H9 (cell line): ENCODE measurements around the gene CYP24A1. TPM values are rescaled to one million over a fixed set of nuclear protein-coding genes. Genes with fewer than 3 reads are reported as not detected.

Experiments
- DNase-seq: peaks from one replicate; pipeline ENCODE4 v3.0.0-alpha.2; 2017
- H2AFZ ChIP-seq: one replicate; pipeline ENCODE4 v1.6.1; 2013; ENCODE audit warnings: mild to moderate bottlenecking, low read length, control low read depth, moderate library complexity
- H2AK5ac ChIP-seq: 2 replicates; pipeline ENCODE4 v1.6.1; 2013; ENCODE audit warnings: low read length, control low read depth, mixed read lengths; ENCODE audit not compliant: insufficient read length
- H2BK120ac ChIP-seq: one replicate; pipeline ENCODE4 v1.6.1; 2013; ENCODE audit warnings: low read depth, mild to moderate bottlenecking, low read length, control low read depth, inconsistent platforms; ENCODE audit not compliant: poor library complexity, severe bottlenecking
- H2BK12ac ChIP-seq: 2 replicates; pipeline ENCODE4 v1.6.1; 2013; ENCODE audit warnings: low read length, control low read depth, mixed read lengths, low read depth; ENCODE audit not compliant: insufficient read length
- H2BK15ac ChIP-seq: 2 replicates; pipeline ENCODE4 v1.6.1; 2013; ENCODE audit warnings: low read depth, low read length, control low read depth
- H2BK20ac ChIP-seq: one replicate; pipeline ENCODE4 v1.6.1; 2013; ENCODE audit warnings: low read depth, mild to moderate bottlenecking, low read length, control low read depth, inconsistent platforms; ENCODE audit not compliant: poor library complexity, severe bottlenecking
- H2BK5ac ChIP-seq: 2 replicates; pipeline ENCODE4 v1.6.1; 2013; ENCODE audit warnings: low read length, control low read depth, mixed read lengths; ENCODE audit not compliant: insufficient read length
- H3K14ac ChIP-seq: 2 replicates; pipeline ENCODE4 v1.6.1; 2013; ENCODE audit warnings: low read length, control low read depth; ENCODE audit not compliant: insufficient read depth
- H3K18ac ChIP-seq: 2 replicates; pipeline ENCODE4 v1.6.1; 2013; ENCODE audit warnings: low read depth, mild to moderate bottlenecking, mixed read lengths, low read length, control low read depth; ENCODE audit not compliant: insufficient read length
- H3K23ac ChIP-seq: 2 replicates; pipeline ENCODE4 v1.6.1; 2013; ENCODE audit warnings: low read length, control low read depth, mixed read lengths, low read depth; ENCODE audit not compliant: insufficient read length
- H3K23me2 ChIP-seq: 2 replicates; pipeline ENCODE4 v1.6.1; 2013; ENCODE audit warnings: low read depth, mild to moderate bottlenecking, mixed read lengths, low read length, control low read depth; ENCODE audit not compliant: insufficient read length, poor library complexity, severe bottlenecking
- H3K27ac ChIP-seq: 2 replicates; pipeline ENCODE4 v1.5.1; 2013; ENCODE audit warnings: low read length, control low read depth, mixed read lengths, low read depth; ENCODE audit not compliant: insufficient read length
- H3K27me3 ChIP-seq: 2 replicates; pipeline ENCODE4 v1.6.1; 2013; ENCODE audit warnings: low read length, control low read depth, inconsistent platforms; ENCODE audit not compliant: insufficient read depth
- H3K4ac ChIP-seq: 2 replicates; pipeline ENCODE4 v1.6.1; 2013; ENCODE audit warnings: low read depth, mild to moderate bottlenecking, control low read depth, inconsistent platforms, low read length, moderate library complexity
- H3K4me1 ChIP-seq: 2 replicates; pipeline ENCODE4 v1.6.1; 2013; ENCODE audit warnings: low read length, control low read depth, inconsistent platforms; ENCODE audit not compliant: insufficient read depth
- H3K4me2 ChIP-seq: 2 replicates; pipeline ENCODE4 v1.6.1; 2013; ENCODE audit warnings: low read length, control low read depth, mixed read lengths; ENCODE audit not compliant: insufficient read length, insufficient read depth
- H3K56ac ChIP-seq: 2 replicates; pipeline ENCODE4 v1.6.1; 2013; ENCODE audit warnings: low read depth, mild to moderate bottlenecking, mixed read lengths, low read length, control low read depth; ENCODE audit not compliant: insufficient read length
- H3K79me1 ChIP-seq: 2 replicates; pipeline ENCODE4 v1.6.1; 2013; ENCODE audit warnings: low read depth, mild to moderate bottlenecking, moderate library complexity, low read length, control low read depth, inconsistent platforms; ENCODE audit not compliant: insufficient read depth, poor library complexity, severe bottlenecking
- H3K79me2 ChIP-seq: 2 replicates; pipeline ENCODE4 v1.6.1; 2013; ENCODE audit warnings: low read length, control low read depth, inconsistent platforms; ENCODE audit not compliant: insufficient read depth
- H3K9ac ChIP-seq: 2 replicates; pipeline ENCODE4 v1.6.1; 2013; ENCODE audit warnings: low read length, control low read depth, mixed read lengths; ENCODE audit not compliant: insufficient read length; ENCODE audit errors: extremely low read depth
- H3K9me3 ChIP-seq: one replicate; pipeline ENCODE4 v1.6.1; 2013; ENCODE audit warnings: low read depth, low read length, inconsistent platforms; ENCODE audit not compliant: control insufficient read depth
- H3T11ph ChIP-seq: one replicate; pipeline ENCODE4 v1.6.1; 2013; ENCODE audit warnings: mild to moderate bottlenecking, low read length, control low read depth, inconsistent platforms
- H4K20me1 ChIP-seq: one replicate; pipeline ENCODE4 v1.6.1; 2013; ENCODE audit not compliant: control insufficient read depth, insufficient read length, insufficient read depth
- H4K5ac ChIP-seq: 2 replicates; pipeline ENCODE4 v1.6.1; 2013; ENCODE audit warnings: low read depth, mild to moderate bottlenecking, mixed read lengths, low read length, control low read depth; ENCODE audit not compliant: insufficient read length
- H4K8ac ChIP-seq: replicated peaks from 2 replicates; pipeline ENCODE4 v1.6.1; 2013; ENCODE audit warnings: low read length, control low read depth, mixed read lengths, low read depth; ENCODE audit not compliant: insufficient read length
- H4K91ac ChIP-seq: 2 replicates; pipeline ENCODE4 v1.6.1; 2013; ENCODE audit warnings: low read depth, mild to moderate bottlenecking, moderate library complexity, mixed read lengths, low read length, control low read depth; ENCODE audit not compliant: insufficient read length
- H3K27ac Mint-ChIP-seq, 3 experiments: 2 replicates in 2 of 3; 3 replicates in 1 of 3; pipeline ENCODE4 v1.8.0; 2020 to 2021; ENCODE audit warnings: mixed read lengths in 3 of 3, mild to moderate bottlenecking in 1 of 3, moderate library complexity in 1 of 3
- H3K27me3 Mint-ChIP-seq: 2 replicates; pipeline ENCODE4 v1.8.0; 2021; ENCODE audit warnings: low read depth, mild to moderate bottlenecking, moderate library complexity, mixed read lengths
- H3K36me3 Mint-ChIP-seq, 3 experiments: 2 replicates in 2 of 3; 3 replicates in 1 of 3; pipeline ENCODE4 v1.8.0; 2020 to 2021; ENCODE audit warnings: low read depth in 3 of 3, mixed read lengths in 3 of 3; ENCODE audit not compliant: insufficient read depth in 1 of 3
- H3K4me1 Mint-ChIP-seq, 2 experiments: 2 replicates each; pipeline ENCODE4 v1.8.0; 2020; ENCODE audit warnings: mixed read lengths in 2 of 2
- H3K4me3 Mint-ChIP-seq, 2 experiments: 2 replicates in 1 of 2; 3 replicates in 1 of 2; pipeline ENCODE4 v1.8.0; 2020 to 2021; ENCODE audit warnings: mild to moderate bottlenecking in 2 of 2, mixed read lengths in 2 of 2, moderate library complexity in 1 of 2
- H3K9me3 Mint-ChIP-seq, 2 experiments: 2 replicates in 1 of 2; 3 replicates in 1 of 2; pipeline ENCODE4 v1.8.0; 2020; ENCODE audit warnings: mild to moderate bottlenecking in 2 of 2, mixed read lengths in 2 of 2, moderate library complexity in 1 of 2
- CTCF ChIP-seq: fragments of 200-600 bp; sonication (generic); conservative IDR thresholded peaks from 3 replicates; pipeline ENCODE4 v1.8.0; 2021; ENCODE audit warnings: antibody characterized with exemption, mild to moderate bottlenecking
- WGBS: extraction: QIAGEN DNeasy Blood & Tissue Kit; methylation state at CpG from one replicate; pipeline ENCODE4 v1.1.7; 2013; ENCODE audit warnings: missing lambda C conversion rate, low lambda C conversion rate, mixed read lengths; ENCODE audit not compliant: insufficient read length; ENCODE audit errors: extremely low coverage; 5-methylcytosine and 5-hydroxymethylcytosine counted together
- total RNA-seq: library from RNA; stranded (reverse); gene quantifications from 2 replicates; pipeline ENCODE4 v1.2.1, GENCODE V29; 2021

CYP24A1 gene
- total RNA-seq, 1 experiment from 2014 or later, result not detected

- no peaks in the 10 kb centered on the region; the same call in 1 of the 2 replicates for H3K27me3 Mint-ChIP-seq
- no peak overlapping the region for H3K27ac ChIP-seq
Measured at GRCh38 chr20:54134445-54135220, 39.2 kb downstream of the CYP24A1 start.

More at GRCh38 chr20:54134445-54135220, 39.2 kb downstream of the CYP24A1 start:
- no peak overlapping the region for H2BK5ac ChIP-seq
- no peak overlapping the region for H2AK5ac ChIP-seq
- H2BK20ac ChIP-seq, result no peak overlapping the region
- no peaks in the 10 kb centered on the region for H3K27me3 ChIP-seq
- H4K8ac ChIP-seq, result no peak overlapping the region
- peaks cover 2% of the 10 kb centered on the region; the same call in 1 of the 2 replicates for H3K4me1 ChIP-seq
- 0 out of 7 replicates have a peak, but pooled peaks cover 0 to under 1% (median 0%) of the 10 kb centered on the region in 3 experiments for H3K36me3 Mint-ChIP-seq
- no peak overlapping the region for H3K4me3 Mint-ChIP-seq
- no peak for DNase-seq
- no peak overlapping the region for H3K23ac ChIP-seq
- no peaks in the 10 kb centered on the region for H3K9me3 ChIP-seq
- no peak overlapping the region for H3K18ac ChIP-seq
- no peak overlapping the region for H2AFZ ChIP-seq
- H3K9ac ChIP-seq, result no peak overlapping the region
- no peak overlapping the region for H3K14ac ChIP-seq
- H3K79me2 ChIP-seq, result no peaks in the 10 kb centered on the region
- no peak overlapping the region for H3K56ac ChIP-seq
- no peaks in the 10 kb centered on the region for H3K23me2 ChIP-seq
- H3K9me3 Mint-ChIP-seq, result peaks cover 0 to 5% of the 10 kb centered on the region in 2 experiments; a peak in 2 of 5 replicates
- H2BK120ac ChIP-seq, result no peak overlapping the region
- H3K4ac ChIP-seq, result no peak overlapping the region
- peaks cover 0 to 12% of the 10 kb centered on the region in 2 experiments; a peak in 3 of 4 replicates for H3K4me1 Mint-ChIP-seq
- WGBS, result no CpG with 5 or more reads among the region's 2 CpGs
- no peaks in the 10 kb centered on the region for H3K79me1 ChIP-seq
- no peak overlapping the region for H4K91ac ChIP-seq
- H2BK12ac ChIP-seq, result no peak overlapping the region
- no peak overlapping the region for H4K5ac ChIP-seq
- no peak overlapping the region for H2BK15ac ChIP-seq
- H4K20me1 ChIP-seq, result no peaks in the 10 kb centered on the region
- H3T11ph ChIP-seq, result no peak overlapping the region
- no peak overlapping the region for H3K27ac Mint-ChIP-seq
- H3K4me2 ChIP-seq, result no peak overlapping the region
- TF ChIP-seq CTCF, result no peak
